Type B pancreatic cell (in vitro differentiated cells): ENCODE measurements around the gene TENT5C. TPM values are rescaled to one million over a fixed set of nuclear protein-coding genes. Genes with fewer than 3 reads are reported as not detected.

ENCODE experiments used
- DNase-seq: peaks from one replicate; pipeline ENCODE4 v3.0.0; 2021; ENCODE audit warnings: mixed read lengths; ENCODE audit not compliant: unreplicated experiment; ENCODE audit errors: extremely low spot score
- H3K27ac Mint-ChIP-seq: 2 replicates; pipeline ENCODE4 v1.8.0; 2021; ENCODE audit warnings: mild to moderate bottlenecking, mixed read lengths
- H3K27me3 Mint-ChIP-seq: 2 replicates; pipeline ENCODE4 v1.8.0; 2021; ENCODE audit warnings: mixed read lengths
- H3K36me3 Mint-ChIP-seq: 2 replicates; pipeline ENCODE4 v1.8.0; 2021; ENCODE audit warnings: mixed read lengths
- H3K4me1 Mint-ChIP-seq: one replicate; pipeline ENCODE4 v1.8.0; 2021; ENCODE audit warnings: mixed read lengths; ENCODE audit not compliant: unreplicated experiment
- H3K4me3 Mint-ChIP-seq: 2 replicates; pipeline ENCODE4 v1.8.0; 2021; ENCODE audit warnings: mild to moderate bottlenecking, mixed read lengths
- H3K9me3 Mint-ChIP-seq: 2 replicates; pipeline ENCODE4 v1.8.0; 2021; ENCODE audit warnings: mixed read lengths
- total RNA-seq: library from RNA; stranded (reverse); gene quantifications from 2 replicates; pipeline ENCODE4 v1.2.1, GENCODE V29; 2021; ENCODE audit warnings: low replicate concordance
- TF ChIP-seq, protein P1 (sequence below): fragments of 200-600 bp; sonication (generic); conservative IDR thresholded peaks from 2 replicates; pipeline ENCODE4 v1.5.0; 2021; ENCODE audit warnings: antibody characterized with exemption, mild to moderate bottlenecking

Gene TENT5C
- total RNA-seq, 1 donor from 2014 or later, result 13.8 TPM

- TF ChIP-seq, protein P1, sequence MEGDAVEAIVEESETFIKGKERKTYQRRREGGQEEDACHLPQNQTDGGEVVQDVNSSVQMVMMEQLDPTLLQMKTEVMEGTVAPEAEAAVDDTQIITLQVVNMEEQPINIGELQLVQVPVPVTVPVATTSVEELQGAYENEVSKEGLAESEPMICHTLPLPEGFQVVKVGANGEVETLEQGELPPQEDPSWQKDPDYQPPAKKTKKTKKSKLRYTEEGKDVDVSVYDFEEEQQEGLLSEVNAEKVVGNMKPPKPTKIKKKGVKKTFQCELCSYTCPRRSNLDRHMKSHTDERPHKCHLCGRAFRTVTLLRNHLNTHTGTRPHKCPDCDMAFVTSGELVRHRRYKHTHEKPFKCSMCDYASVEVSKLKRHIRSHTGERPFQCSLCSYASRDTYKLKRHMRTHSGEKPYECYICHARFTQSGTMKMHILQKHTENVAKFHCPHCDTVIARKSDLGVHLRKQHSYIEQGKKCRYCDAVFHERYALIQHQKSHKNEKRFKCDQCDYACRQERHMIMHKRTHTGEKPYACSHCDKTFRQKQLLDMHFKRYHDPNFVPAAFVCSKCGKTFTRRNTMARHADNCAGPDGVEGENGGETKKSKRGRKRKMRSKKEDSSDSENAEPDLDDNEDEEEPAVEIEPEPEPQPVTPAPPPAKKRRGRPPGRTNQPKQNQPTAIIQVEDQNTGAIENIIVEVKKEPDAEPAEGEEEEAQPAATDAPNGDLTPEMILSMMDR, result no peak
- Mint-ChIP-seq H3K36me3 (no peaks in the 10 kb centered on the region), H3K4me3 (no peak overlapping the region), H3K27ac (no peak overlapping the region), H3K9me3 (no peaks in the 10 kb centered on the region), H3K4me1 (no peaks in the 10 kb centered on the region), H3K27me3 (no peaks in the 10 kb centered on the region)
- no peak for DNase-seq
Measured at GRCh38 chr1:117638141-117638540, 32.3 kb downstream of the TENT5C start.

DNA sequence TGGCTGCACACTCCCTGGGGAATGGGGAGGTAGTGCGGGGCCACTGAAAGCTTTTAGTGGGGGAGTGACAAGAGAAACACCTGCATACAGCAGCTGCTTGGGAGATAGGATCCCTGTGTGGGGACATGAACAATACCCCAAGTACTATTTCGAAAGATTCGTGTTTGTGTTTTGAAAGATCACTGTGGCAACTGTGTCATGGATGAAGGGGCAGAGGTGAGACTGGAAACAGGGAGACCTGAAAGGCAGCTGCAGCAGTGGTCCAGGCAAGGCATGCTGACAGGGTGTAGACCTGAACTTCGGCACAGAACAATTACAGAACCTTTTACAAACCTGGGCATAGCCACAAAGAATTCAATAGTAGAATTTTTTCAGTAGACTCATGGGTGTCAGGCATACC is 32.9 kb downstream of the TENT5C start:
- TF ChIP-seq, protein P1, result no peak
- H3K4me3 Mint-ChIP-seq, result no peak overlapping the region
- H3K27ac Mint-ChIP-seq, result no peak overlapping the region
- H3K36me3 Mint-ChIP-seq, result no peaks in the 10 kb centered on the region
- H3K4me1 Mint-ChIP-seq, result no peaks in the 10 kb centered on the region
- H3K27me3 Mint-ChIP-seq, result no peaks in the 10 kb centered on the region
- H3K9me3 Mint-ChIP-seq, result no peaks in the 10 kb centered on the region
- no peak for DNase-seq

GRCh38 chr1:117639741-117640140 is 33.9 kb downstream of the TENT5C start:
- no peaks in the 10 kb centered on the region for H3K27me3 Mint-ChIP-seq
- TF ChIP-seq, protein P1, result no peak
- no peak overlapping the region for H3K4me3 Mint-ChIP-seq
- H3K9me3 Mint-ChIP-seq, result no peaks in the 10 kb centered on the region
- H3K36me3 Mint-ChIP-seq, result no peaks in the 10 kb centered on the region
- no peaks in the 10 kb centered on the region for H3K4me1 Mint-ChIP-seq
- no peak for DNase-seq
- no peak overlapping the region for H3K27ac Mint-ChIP-seq

- no peak for DNase-seq
- Mint-ChIP-seq H3K27me3 (no peaks in the 10 kb centered on the region), H3K27ac (no peak overlapping the region), H3K4me3 (no peak overlapping the region), H3K9me3 (no peaks in the 10 kb centered on the region), H3K4me1 (no peaks in the 10 kb centered on the region), H3K36me3 (no peaks in the 10 kb centered on the region)
- TF ChIP-seq, protein P1, result no peak
Measured at GRCh38 chr1:117641536-117641935, 35.7 kb downstream of the TENT5C start.

DNA sequence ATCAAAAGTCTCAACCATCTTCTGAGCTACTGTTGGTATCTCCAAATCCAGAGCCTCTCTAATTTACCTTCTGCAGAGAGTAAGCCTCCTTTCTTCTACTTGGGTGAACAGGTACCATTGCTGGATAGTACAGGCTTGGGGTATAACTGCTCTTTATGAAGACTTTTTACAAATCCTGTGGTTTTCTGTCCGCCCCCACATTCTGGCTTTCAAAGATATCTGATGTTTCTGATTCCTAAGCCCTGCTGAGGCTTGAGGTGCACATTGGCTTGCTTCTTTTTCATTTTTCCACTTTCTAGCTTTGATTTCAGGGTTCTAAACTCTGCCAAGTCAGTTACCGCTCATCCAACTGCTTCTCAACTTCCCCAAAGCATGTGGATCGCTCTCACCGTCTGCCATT is 37.1 kb downstream of the TENT5C start:
- Mint-ChIP-seq H3K9me3 (no peaks in the 10 kb centered on the region), H3K36me3 (no peaks in the 10 kb centered on the region)
- TF ChIP-seq, protein P1, result no peak

GRCh38 chr1:117643601-117644000 is 37.8 kb downstream of the TENT5C start:
- TF ChIP-seq, protein P1, result no peak
- no peaks in the 10 kb centered on the region for H3K27me3 Mint-ChIP-seq
- H3K4me3 Mint-ChIP-seq, result no peak overlapping the region
- H3K9me3 Mint-ChIP-seq, result no peaks in the 10 kb centered on the region
- H3K36me3 Mint-ChIP-seq, result no peaks in the 10 kb centered on the region
- H3K27ac Mint-ChIP-seq, result no peak overlapping the region
- H3K4me1 Mint-ChIP-seq, result no peaks in the 10 kb centered on the region
- DNase-seq, result no peak

More for the DNA sequence above, 37.1 kb downstream of the TENT5C start:
- Mint-ChIP-seq H3K27me3 (no peaks in the 10 kb centered on the region), H3K4me3 (no peak overlapping the region), H3K27ac (no peak overlapping the region), H3K4me1 (no peaks in the 10 kb centered on the region)
- DNase-seq, result no peak
